CD4-positive, alpha-beta T cell treated with Interleukin-17A for 1 hour (primary cell): ENCODE measurements around the gene RAB27B.

Source experiments
- DNase-seq: peaks from one replicate; pipeline ENCODE4 v3.0.0-alpha.2; 2020

RAB27B gene

GRCh38 chr18:54872681-54873080, 44.4 kb downstream of the RAB27B start:
- no peak for DNase-seq

GRCh38 chr18:54873884-54874255, 45.6 kb downstream of the RAB27B start:
- no peak for DNase-seq

- no peak for DNase-seq
Observed at GRCh38 chr18:54875063-54875462, 46.8 kb downstream of the RAB27B start.

- no peak for DNase-seq
Observed at GRCh38 chr18:54877076-54877475, 48.8 kb downstream of the RAB27B start.

- DNase-seq, result no peak
Observed at GRCh38 chr18:54878159-54878622, 49.9 kb downstream of the RAB27B start.

- DNase-seq, result no peak
Observed at GRCh38 chr18:54878659-54879358, 50.5 kb downstream of the RAB27B start.

- DNase-seq, result no peak
Observed at GRCh38 chr18:54879691-54880090, 51.4 kb downstream of the RAB27B start.

- no peak for DNase-seq
Observed at GRCh38 chr18:54880395-54881105, 52.3 kb downstream of the RAB27B start.

- no peak for DNase-seq
Observed at GRCh38 chr18:54881229-54881768, 53.0 kb downstream of the RAB27B start.

GRCh38 chr18:54882318-54882717, 54.0 kb downstream of the RAB27B start:
- no peak for DNase-seq

GRCh38 chr18:54883816-54884604, 55.7 kb downstream of the RAB27B start:
- DNase-seq, result no peak

GRCh38 chr18:54888378-54888777, 60.1 kb downstream of the RAB27B start:
- DNase-seq, result no peak

GRCh38 chr18:54888933-54889332, 60.7 kb downstream of the RAB27B start:
- DNase-seq, result no peak

- no peak for DNase-seq
Observed at GRCh38 chr18:54899500-54899899, 71.2 kb downstream of the RAB27B start.

- DNase-seq, result no peak
Observed at GRCh38 chr18:54900290-54900689, 72.0 kb downstream of the RAB27B start.

GRCh38 chr18:54904581-54904980, 76.3 kb downstream of the RAB27B start:
- no peak for DNase-seq

GRCh38 chr18:54905629-54906028, 77.4 kb downstream of the RAB27B start:
- DNase-seq, result no peak

- DNase-seq, result no peak
Observed at GRCh38 chr18:54906331-54907185, 78.3 kb downstream of the RAB27B start.

GRCh38 chr18:54909538-54909937, 81.3 kb downstream of the RAB27B start:
- DNase-seq, result no peak

GRCh38 chr18:54910161-54910919, 82.1 kb downstream of the RAB27B start:
- no peak for DNase-seq

GRCh38 chr18:54911551-54911950, 83.3 kb downstream of the RAB27B start:
- no peak for DNase-seq

- DNase-seq, result no peak
Observed at GRCh38 chr18:54914816-54915215, 86.5 kb downstream of the RAB27B start.
